Heart left ventricle (tissue), 13 donors: ENCODE results near the gene NRAP.

Experiments
- POLR2A ChIP-seq, 2 donors: fragments of 450-650 bp; IDR thresholded peaks; one replicate each; pipeline ENCODE4 v1.6.1; 2017; ENCODE audit warnings: antibody characterized with exemption in 2 of 2, mild to moderate bottlenecking in 2 of 2, moderate library complexity in 2 of 2
- TF ChIP-seq, protein P1 (sequence below), 12 donors: fragments of 200-600 bp; sonication (generic) in 4 of 12; IDR thresholded peaks; one replicate each; pipeline versions ENCODE4 v1.5.0 to v1.8.0; 2018 to 2022; ENCODE audit warnings: antibody characterized with exemption in 12 of 12, mild to moderate bottlenecking in 5 of 12
- donor health status: ischemic (EF 13 %, LVEDD 7.1; RV severe dilation, severe dysfunction).
- donor health status: DM: no; HTN: yes; CAD: no.
- donor health status: DM: no; HTN: no; CAD: no.
- donor health status: ischemic (EF 25% LVEDD 6.9; RV normal size, moderate dysfunction).
- donor health status: ischemic (EF 25% LVEDD 5.7; RV mildly dilated, moderate dysfunction).
- donor health status: ischemic (EF 35%, LVEDD 5.7; RV mildly dilated, moderate dysfunction).
- donor health status: nonischemic (EF 11% LVEDD 7.7; RV severe dilation, severe dysfunction).
- donor health status: DM: yes; HTN: yes; CAD: no.
- donor health status: PGD.
- donor health status: ischemic (EF 29% LVEDD 5.4; RV normal size, mild dysfunction).
- donor health status: nonischemic (EF 23%, LVEDD 6.1; RV moderate dilation, normal function).

- TF ChIP-seq, protein P1, sequence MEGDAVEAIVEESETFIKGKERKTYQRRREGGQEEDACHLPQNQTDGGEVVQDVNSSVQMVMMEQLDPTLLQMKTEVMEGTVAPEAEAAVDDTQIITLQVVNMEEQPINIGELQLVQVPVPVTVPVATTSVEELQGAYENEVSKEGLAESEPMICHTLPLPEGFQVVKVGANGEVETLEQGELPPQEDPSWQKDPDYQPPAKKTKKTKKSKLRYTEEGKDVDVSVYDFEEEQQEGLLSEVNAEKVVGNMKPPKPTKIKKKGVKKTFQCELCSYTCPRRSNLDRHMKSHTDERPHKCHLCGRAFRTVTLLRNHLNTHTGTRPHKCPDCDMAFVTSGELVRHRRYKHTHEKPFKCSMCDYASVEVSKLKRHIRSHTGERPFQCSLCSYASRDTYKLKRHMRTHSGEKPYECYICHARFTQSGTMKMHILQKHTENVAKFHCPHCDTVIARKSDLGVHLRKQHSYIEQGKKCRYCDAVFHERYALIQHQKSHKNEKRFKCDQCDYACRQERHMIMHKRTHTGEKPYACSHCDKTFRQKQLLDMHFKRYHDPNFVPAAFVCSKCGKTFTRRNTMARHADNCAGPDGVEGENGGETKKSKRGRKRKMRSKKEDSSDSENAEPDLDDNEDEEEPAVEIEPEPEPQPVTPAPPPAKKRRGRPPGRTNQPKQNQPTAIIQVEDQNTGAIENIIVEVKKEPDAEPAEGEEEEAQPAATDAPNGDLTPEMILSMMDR (IDR thresholded peaks at IDR 0.05), result no peak
- no peak for TF ChIP-seq POLR2A (IDR thresholded peaks at IDR 0.05)
These were observed 110.7 kb downstream of the NRAP start for GRCh38 chr10:113553149-113553548.
